Esophagus muscularis mucosa (tissue), 4 donors: Measurements from ENCODE around the gene SMG6. TPM values are rescaled to one million over a fixed set of nuclear protein-coding genes. Genes with fewer than 3 reads are reported as not detected.

Source experiments
- DNase-seq: peaks from one replicate; pipeline ENCODE4 v3.0.0-alpha.2; 2017; ENCODE audit errors: extremely low spot score
- H3K27ac ChIP-seq, 4 donors: fragments of 200-600 bp; sonication (generic); replicated peaks in 1 of 4; 1 replicate in 3 of 4; 2 replicates in 1 of 4; pipeline ENCODE4 v1.5.1; 2016 to 2019; ENCODE audit warnings: mild to moderate bottlenecking in 1 of 4
- H3K27me3 ChIP-seq, 4 donors: fragments of 200-600 bp; sonication (generic); one replicate each; pipeline versions ENCODE4 v1.5.1 to v1.6.0; 2016 to 2019
- H3K36me3 ChIP-seq, 4 donors: fragments of 200-600 bp; sonication (generic); one replicate each; pipeline ENCODE4 v1.5.1; 2016 to 2019
- H3K4me1 ChIP-seq, 4 donors: fragments of 200-600 bp; sonication (generic); one replicate each; pipeline ENCODE4 v1.5.1; 2016 to 2019
- H3K4me3 ChIP-seq, 4 donors: fragments of 200-600 bp; sonication (generic); 1 replicate in 2 of 4; 2 replicates in 2 of 4; pipeline ENCODE4 v1.5.1; 2016 to 2019; ENCODE audit warnings: mild to moderate bottlenecking in 4 of 4, moderate library complexity in 1 of 4
- H3K9me3 ChIP-seq, 4 donors: fragments of 200-600 bp; sonication (generic); 1 replicate in 3 of 4; 2 replicates in 1 of 4; pipeline ENCODE4 v1.5.1; 2016 to 2019
- CTCF ChIP-seq, 3 experiments: fragments of 200-600 bp in 2 of 3; fragments of 450-650 bp in 1 of 3; sonication (generic) in 2 of 3; IDR thresholded peaks; one replicate each; pipeline ENCODE4 v1.5.1; 2017 to 2019; ENCODE audit warnings: antibody characterized with exemption in 3 of 3, mild to moderate bottlenecking in 2 of 3, moderate library complexity in 1 of 3
- EP300 ChIP-seq: sonication (generic); formaldehyde crosslinking; IDR thresholded peaks from one replicate; pipeline ENCODE4 v1.6.1; 2017; ENCODE audit warnings: antibody characterized with exemption
- POLR2A ChIP-seq: fragments of 450-650 bp; IDR thresholded peaks from one replicate; pipeline ENCODE4 v1.6.1; 2017; ENCODE audit warnings: antibody characterized with exemption, moderate library complexity, mild to moderate bottlenecking, low read depth
- POLR2AphosphoS5 ChIP-seq, 2 donors: sonication (generic); formaldehyde crosslinking; IDR thresholded peaks; one replicate each; pipeline ENCODE4 v1.6.1; 2017; ENCODE audit warnings: antibody characterized with exemption in 2 of 2
- WGBS: methylation state at CpG from one replicate; pipeline ENCODE4 v1.1.5; 2018; 5-methylcytosine and 5-hydroxymethylcytosine counted together
- intact Hi-C: fragments of 100-400 bp; cut with DNase I; formaldehyde crosslinking; loops from one replicate; pipeline ENCODE4 v1.15.1; 2023
- total RNA-seq, 4 donors: library from RNA; depleted of rRNA; stranded (reverse); fragments of >200 nt; gene quantifications; one replicate each; pipeline versions ENCODE4 v1.1.0 to v1.2.1, GENCODE V29; 2016

Gene SMG6
- total RNA-seq, 4 donors from 2014 or later: 38.2 to 67.7 (median 47.7) TPM

- 94% methylated on average over 3 of the region's 7 CpGs for WGBS
- Histone ChIP-seq H3K27me3 (peaks cover 0 to 13% (median 0%) of the 10 kb centered on the region in 4 donors), H3K4me3 (no peak overlapping the region), H3K9me3 (no peaks in the 10 kb centered on the region), H3K4me1 (peaks cover 19 to 40% (median 33%) of the 10 kb centered on the region in 4 donors), H3K27ac (no peak overlapping the region), H3K36me3 (peaks cover 21 to 49% (median 41%) of the 10 kb centered on the region in 4 donors)
- DNase-seq: no peak
- TF ChIP-seq POLR2AphosphoS5 (IDR thresholded peaks at IDR 0.05) (no peak), CTCF (IDR thresholded peaks at IDR 0.05) (no peak), POLR2A (no peak), EP300 (no peak)
- intact Hi-C loops: loop anchor here (10.0 kb wide), 1 partner anchor 648 kb away; no protein-coding TSS in a partner anchor
Observed at GRCh38 chr17:2033153-2033552, 270.4 kb downstream of the SMG6 start.

GRCh38 chr17:2030779-2031163 lies 272.8 kb downstream of the SMG6 start:
- Histone ChIP-seq H3K4me1 (peaks cover 19 to 47% (median 39%) of the 10 kb centered on the region in 4 donors), H3K9me3 (no peaks in the 10 kb centered on the region), H3K36me3 (peaks cover 10 to 25% (median 19%) of the 10 kb centered on the region in 4 donors), H3K27ac (peak overlapping the region in 3 of 4 donors; percentile 74 to 85 (median 84)), H3K27me3 (peaks cover 0 to 35% (median under 1%) of the 10 kb centered on the region in 4 donors), H3K4me3 (peak overlapping the region; percentile 91 to 99 (median 96))
- WGBS: 28% methylated on average over 8 of the region's 10 CpGs
- TF ChIP-seq CTCF (IDR thresholded peaks at IDR 0.05) (peak in 1 of 3 experiments; percentile 29), POLR2A (no peak), POLR2AphosphoS5 (IDR thresholded peaks at IDR 0.05) (peak in 1 of 2 donors; percentile 23), EP300 (no peak)
- no peak for DNase-seq
- intact Hi-C loops: loop anchor here (10.0 kb wide), 1 partner anchor 646 kb away; no protein-coding TSS in a partner anchor

GRCh38 chr17:2029911-2030778 lies 273.4 kb downstream of the SMG6 start, which contains the start of gene DPH1:
DPH1 (plus strand) TSS chr17:2030153; CDS start chr17:2030170, 17 bp downstream.
- peaks cover under 1 to 42% (median 4%) of the 10 kb centered on the region in 4 donors for H3K27me3 ChIP-seq
- peak within 1 kb of the TSS; percentile 74 to 85 (median 82) for H3K27ac ChIP-seq
- 1% methylated on average over 14 of the region's 59 CpGs for WGBS
- intact Hi-C loops: loop anchor here (10.0 kb wide), 1 partner anchor 645 kb away; no protein-coding TSS in a partner anchor
- no peak for TF ChIP-seq POLR2A
- TF ChIP-seq POLR2AphosphoS5 (IDR thresholded peaks at IDR 0.05): peak; percentile 79 to 97
- peak in 1 of 3 experiments; percentile 36 for TF ChIP-seq CTCF (IDR thresholded peaks at IDR 0.05)
- H3K36me3 ChIP-seq: peaks cover 5 to 18% (median 16%) of the 10 kb centered on the region in 4 donors
- DNase-seq: peak; percentile 95
- H3K4me3 ChIP-seq: peak within 1 kb of the TSS; percentile 91 to 99 (median 96)
- H3K4me1 ChIP-seq: peaks cover 25 to 53% (median 46%) of the 10 kb centered on the region in 4 donors
- H3K9me3 ChIP-seq: no peaks in the 10 kb centered on the region

GRCh38 chr17:2028737-2029136 lies 274.8 kb downstream of the SMG6 start:
- no peak for DNase-seq
- Histone ChIP-seq H3K27ac (no peak overlapping the region), H3K4me1 (peaks cover 38 to 66% (median 60%) of the 10 kb centered on the region in 4 donors), H3K36me3 (peaks cover under 1 to 10% (median 7%) of the 10 kb centered on the region in 4 donors), H3K4me3 (no peak overlapping the region), H3K27me3 (peaks cover 10 to 56% (median 15%) of the 10 kb centered on the region in 4 donors), H3K9me3 (no peaks in the 10 kb centered on the region)
- WGBS: 100% methylated on average over 3 of the region's 6 CpGs
- TF ChIP-seq POLR2A: no peak
- no peak for TF ChIP-seq POLR2AphosphoS5 (IDR thresholded peaks at IDR 0.05)
- TF ChIP-seq CTCF (IDR thresholded peaks at IDR 0.05): no peak
- no peak for TF ChIP-seq EP300
- intact Hi-C loops: no loop called here
